Mucosa of descending colon (tissue), 3 donors: ENCODE results near the gene SRRD. TPM values are rescaled to one million over a fixed set of nuclear protein-coding genes. Genes with fewer than 3 reads are reported as not detected.

Experiments
- ATAC-seq: fragments of 200-7000 bp; cut with Tn5 transposase; one replicate; pipeline ENCODE4 v1.9.1; 2020; ENCODE audit warnings: mild to moderate bottlenecking, moderate library complexity
- DNase-seq, 3 donors: peaks; one replicate each; pipeline ENCODE4 v3.0.0-alpha.2; 2020
- H3K36me3 ChIP-seq: fragments of 200-600 bp; one replicate; pipeline ENCODE4 v1.8.0; 2021; ENCODE audit warnings: low read depth, mild to moderate bottlenecking
- H3K4me1 ChIP-seq: fragments of 200-600 bp; one replicate; pipeline ENCODE4 v1.8.0; 2021; ENCODE audit warnings: low read depth, mild to moderate bottlenecking
- H3K4me3 ChIP-seq: fragments of 200-600 bp; one replicate; pipeline ENCODE4 v1.8.0; 2021; ENCODE audit warnings: mild to moderate bottlenecking
- H3K9me3 ChIP-seq: fragments of 200-600 bp; one replicate; pipeline ENCODE4 v1.8.0; 2021; ENCODE audit warnings: mild to moderate bottlenecking
- CTCF ChIP-seq: fragments of 200-600 bp; IDR thresholded peaks from one replicate; pipeline ENCODE4 v1.8.0; 2022; ENCODE audit warnings: antibody characterized with exemption, mild to moderate bottlenecking
- intact Hi-C, 2 donors: fragments of 100-400 bp; cut with DNase I in 1 of 2; cut with micrococcal nuclease in 1 of 2; formaldehyde crosslinking; loops; one replicate each; pipeline versions ENCODE4 v1.11.0 to v1.11.1; 2022; cut with DNase I, micrococcal nuclease
- total RNA-seq, 3 donors: library from RNA; stranded (reverse); fragmentation: NEBNext Ultra II Directional in 2 of 3; extraction: Animal tissue kit (Norgen Biotek cat#: 25700) in 2 of 3; gene quantifications; one replicate each; pipeline versions ENCODE4 v1.2.1 to v1.2.4, GENCODE V29; 2021 to 2023
- donor health status: DM: no; HTN: no; CAD: no; lungs with moderate emphysema.
- donor health status: DM: no; HTN: no; CAD: no.
- donor health status: DM: no; HTN: yes; CAD: no.

SRRD gene
- total RNA-seq, 3 donors from 2014 or later, result 11.1 to 19.1 (median 11.2) TPM

- intact Hi-C loops, result no loop called here
- H3K4me1 ChIP-seq, result peaks cover 40% of the 10 kb centered on the region
- no peak for DNase-seq
- no peaks in the 10 kb centered on the region for H3K36me3 ChIP-seq
- no peak overlapping the region for H3K4me3 ChIP-seq
- H3K9me3 ChIP-seq, result no peaks in the 10 kb centered on the region
- no peak for ATAC-seq
- TF ChIP-seq CTCF, result no peak
Measured at GRCh38 chr22:26481694-26482093, 2.0 kb upstream of the SRRD start.

- H3K4me1 ChIP-seq, result peaks cover 40% of the 10 kb centered on the region
- H3K4me3 ChIP-seq, result no peak overlapping the region
- H3K9me3 ChIP-seq, result no peaks in the 10 kb centered on the region
- intact Hi-C loops, result no loop called here
- no peak for TF ChIP-seq CTCF
- no peak for ATAC-seq
- DNase-seq, result no peak
- no peaks in the 10 kb centered on the region for H3K36me3 ChIP-seq
Measured at GRCh38 chr22:26482161-26482560, 1.5 kb upstream of the SRRD start.

- H3K4me1 ChIP-seq, result peaks cover 40% of the 10 kb centered on the region
- ATAC-seq, result no peak
- intact Hi-C loops, result no loop called here
Measured at GRCh38 chr22:26483043-26483438, 636 bp upstream of the SRRD start.

GRCh38 chr22:26484360-26484706 is 656 bp downstream of the SRRD start:
- peak overlapping the region; percentile 69 for H3K4me3 ChIP-seq
- ATAC-seq (no peak), DNase-seq (no peak)
- no peaks in the 10 kb centered on the region for H3K9me3 ChIP-seq
- H3K36me3 ChIP-seq, result no peaks in the 10 kb centered on the region
- intact Hi-C loops, result no loop called here
- peaks cover 34% of the 10 kb centered on the region for H3K4me1 ChIP-seq
- TF ChIP-seq CTCF, result no peak

More at GRCh38 chr22:26483043-26483438, 636 bp upstream of the SRRD start:
- H3K9me3 ChIP-seq, result no peaks in the 10 kb centered on the region
- no peak for DNase-seq
- no peak for TF ChIP-seq CTCF
- H3K4me3 ChIP-seq, result peak overlapping the region; percentile 69
- no peaks in the 10 kb centered on the region for H3K36me3 ChIP-seq

- no peak for TF ChIP-seq CTCF
- H3K9me3 ChIP-seq, result no peaks in the 10 kb centered on the region
- no peaks in the 10 kb centered on the region for H3K36me3 ChIP-seq
- H3K4me3 ChIP-seq, result no peak overlapping the region
- DNase-seq, result no peak
- no peak for ATAC-seq
- intact Hi-C loops, result no loop called here
- peaks cover 33% of the 10 kb centered on the region for H3K4me1 ChIP-seq
Measured at GRCh38 chr22:26485013-26485412, 1.3 kb downstream of the SRRD start.

- DNase-seq (no peak), ATAC-seq (no peak)
- no peaks in the 10 kb centered on the region for H3K9me3 ChIP-seq
- intact Hi-C loops, result no loop called here
- H3K4me3 ChIP-seq, result no peak overlapping the region
- peaks cover 24% of the 10 kb centered on the region for H3K4me1 ChIP-seq
- TF ChIP-seq CTCF, result no peak
- H3K36me3 ChIP-seq, result no peaks in the 10 kb centered on the region
Measured at GRCh38 chr22:26485806-26486390, 2.2 kb downstream of the SRRD start.
